OCI-M2 (cell line): ENCODE results near the gene A2ML1.
"Not testable (repeated sequence)": the region's sequence is repeated elsewhere in the genome, so short reads cannot be mapped to it uniquely, and the experiment has no call there.

Experiments used
- DNase-seq: peaks from one replicate; lab custom pipeline; 2025; ENCODE audit not compliant: unreplicated experiment; lab: John Stamatoyannopoulos, UW

A2ML1 gene

DNA sequence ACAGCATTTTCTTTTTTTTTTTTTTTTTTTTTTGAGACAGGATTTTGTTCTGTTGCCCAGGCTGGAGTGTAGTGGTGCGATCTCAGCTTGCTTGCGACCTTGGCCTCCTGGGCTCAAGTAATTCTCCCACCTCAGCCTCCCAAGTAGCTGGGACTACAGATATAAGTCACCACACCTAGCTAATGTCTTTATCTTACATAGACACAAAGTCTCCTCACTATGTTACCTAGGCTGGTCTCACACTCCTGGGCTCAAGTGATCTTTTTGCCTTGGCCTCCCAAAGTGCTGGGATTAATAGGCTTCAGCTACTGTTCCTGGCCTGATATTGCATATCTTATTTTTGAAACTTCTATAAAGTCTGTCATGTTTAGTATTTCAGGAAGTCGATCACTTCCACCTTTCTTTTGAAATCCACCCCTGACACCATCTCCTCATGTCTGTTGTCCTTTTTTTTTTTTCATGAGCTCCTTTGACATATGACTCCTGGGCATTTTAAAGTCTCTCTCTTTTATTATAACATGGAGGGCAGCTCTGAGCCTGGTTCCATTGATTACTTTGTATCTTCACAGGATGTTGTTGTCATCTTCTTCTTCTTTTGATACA lies 5.9 kb upstream of the A2ML1 start:
- DNase-seq: no peak

DNA sequence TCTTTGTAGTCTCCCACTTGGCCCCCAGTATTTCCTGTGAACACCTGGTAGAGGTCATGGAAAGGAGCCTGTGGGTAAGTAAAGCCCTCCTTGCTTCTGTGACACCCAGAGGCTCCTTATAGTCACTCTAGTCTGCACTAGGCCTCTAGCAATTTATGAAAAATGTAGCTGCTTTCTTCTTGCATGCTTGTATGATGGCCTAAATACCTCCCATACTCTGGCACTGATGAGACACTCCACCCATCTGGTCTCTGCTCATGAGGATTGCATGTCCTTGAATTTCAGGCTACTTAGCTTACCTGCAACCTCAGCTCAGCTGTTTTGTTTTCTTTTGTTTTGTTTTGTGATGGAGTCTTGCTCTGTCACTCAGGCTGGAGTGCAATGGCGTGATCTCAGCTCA lies 4.6 kb upstream of the A2ML1 start:
- DNase-seq: no peak

DNA sequence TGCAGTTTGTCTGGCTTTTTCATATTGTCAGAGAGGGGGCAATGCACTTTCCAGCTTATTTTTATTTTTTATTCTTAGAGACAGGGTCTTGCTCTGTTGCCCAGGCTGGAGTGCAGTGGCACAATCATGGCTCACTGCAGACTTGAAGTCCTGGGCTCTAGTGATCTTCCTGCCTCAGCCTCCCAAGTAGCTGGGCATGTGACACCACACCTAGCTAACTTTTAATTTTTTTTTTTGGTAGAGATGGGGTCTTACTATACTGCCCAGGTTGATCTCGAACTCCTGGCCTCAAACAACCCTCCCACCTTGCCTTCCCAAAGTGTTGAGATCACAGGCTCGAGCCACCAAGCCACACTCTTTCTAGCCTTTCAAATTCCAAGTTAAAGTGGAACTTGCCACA lies 3.9 kb upstream of the A2ML1 start:
- DNase-seq: no peak

DNA sequence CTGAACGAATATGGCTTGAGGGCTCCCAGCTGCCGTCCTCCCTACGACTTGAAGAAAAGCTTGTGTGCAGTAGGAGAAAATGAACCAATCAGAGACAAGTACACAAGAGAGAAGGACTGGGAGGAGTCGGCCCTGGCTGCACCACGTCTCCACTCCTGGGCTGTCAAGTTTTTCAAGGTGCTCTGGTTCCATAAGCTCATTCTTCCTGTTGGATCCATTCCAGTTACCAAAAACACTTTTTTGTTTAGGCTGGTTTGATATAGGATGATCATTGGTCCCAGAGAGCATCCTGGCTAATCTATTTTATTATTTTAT lies 2.8 kb upstream of the A2ML1 start:
- no peak for DNase-seq

DNA sequence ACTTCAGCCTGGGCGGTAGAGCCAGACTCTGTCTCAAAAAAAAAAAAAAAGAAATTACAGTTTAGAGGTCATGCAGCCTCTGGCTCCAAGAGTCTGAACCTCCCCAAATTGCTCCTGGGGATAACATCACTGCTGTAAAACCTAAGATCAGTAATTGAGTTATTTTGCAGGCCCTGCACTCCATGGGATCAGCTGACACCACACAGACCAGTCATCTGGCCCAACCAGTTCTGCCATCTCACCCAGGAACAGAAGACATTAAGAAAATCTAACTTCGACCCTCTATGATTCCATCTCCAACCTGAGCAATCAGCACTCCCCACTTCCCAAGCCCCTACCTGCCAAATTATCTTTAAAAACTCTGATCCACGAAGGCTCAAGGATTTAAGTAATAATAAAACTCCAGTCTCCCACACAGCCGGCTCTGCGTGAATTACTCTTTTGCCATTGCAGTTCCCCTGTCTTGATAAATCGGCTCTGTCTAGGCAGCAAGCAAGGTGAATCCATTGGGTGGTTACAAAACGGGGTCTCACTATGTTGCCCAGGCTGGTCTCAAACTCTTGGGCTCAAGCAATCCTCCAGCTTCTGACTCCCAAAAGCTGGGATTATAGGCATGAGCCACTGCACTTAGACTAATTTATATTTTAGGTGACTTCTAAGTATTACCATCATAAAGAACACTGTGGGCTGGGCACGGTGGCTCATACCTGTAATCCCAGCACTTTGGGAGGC lies 1.6 kb upstream of the A2ML1 start:
- DNase-seq: not testable (repeated sequence)

DNA sequence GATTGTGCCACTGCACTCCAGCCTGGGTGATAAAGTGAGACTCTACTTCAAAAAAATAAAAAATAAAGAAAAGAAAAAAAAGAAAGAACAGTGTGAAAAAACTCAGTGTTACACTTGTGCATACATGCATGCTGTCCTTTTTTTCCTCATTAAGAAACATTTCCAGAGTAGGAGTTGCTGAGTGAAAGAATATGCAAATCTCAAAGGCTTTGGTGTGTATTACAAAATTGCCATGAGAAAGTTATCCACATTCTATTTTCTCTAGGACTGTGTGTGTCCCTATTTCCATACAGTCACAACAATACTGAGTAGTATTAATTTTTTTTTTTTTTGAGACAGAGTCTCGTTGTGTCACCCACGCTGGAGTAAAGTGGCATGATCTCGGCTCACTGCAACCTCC lies 830 bp upstream of the A2ML1 start:
- DNase-seq: no peak

DNA sequence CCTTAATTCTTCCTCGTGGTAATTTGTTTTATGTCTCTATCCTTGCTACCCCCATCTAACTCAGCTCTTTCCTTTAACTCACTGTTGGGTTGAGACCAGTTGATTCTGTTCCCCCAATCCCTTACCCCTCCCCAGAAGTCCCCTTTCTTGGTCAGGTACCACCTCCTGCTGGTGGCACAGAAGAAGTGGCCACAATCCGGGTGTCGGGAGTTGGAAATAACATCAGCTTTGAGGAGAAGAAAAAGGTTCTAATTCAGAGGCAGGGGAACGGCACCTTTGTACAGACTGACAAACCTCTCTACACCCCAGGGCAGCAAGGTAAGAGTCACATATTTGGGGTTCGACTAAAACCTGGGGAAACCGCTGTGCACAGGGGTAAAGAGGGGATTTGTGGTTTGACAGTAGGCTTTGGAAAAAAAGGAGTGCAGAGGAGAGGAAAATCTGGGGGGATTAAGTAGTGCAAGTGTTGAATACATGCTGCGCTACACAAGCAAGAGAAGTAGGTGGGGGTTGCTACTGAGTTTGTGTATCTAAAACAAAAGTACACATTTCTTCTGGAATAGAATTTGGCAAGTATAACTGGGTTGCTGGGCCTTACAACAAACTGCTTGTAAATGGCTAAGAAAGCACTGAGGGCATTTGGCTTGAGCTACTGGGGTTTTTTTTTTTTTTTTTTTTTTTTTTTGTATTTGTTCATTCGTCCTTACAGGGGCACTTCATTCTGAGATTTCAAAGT lies 1.3 kb downstream of the A2ML1 start:
- no peak for DNase-seq

DNA sequence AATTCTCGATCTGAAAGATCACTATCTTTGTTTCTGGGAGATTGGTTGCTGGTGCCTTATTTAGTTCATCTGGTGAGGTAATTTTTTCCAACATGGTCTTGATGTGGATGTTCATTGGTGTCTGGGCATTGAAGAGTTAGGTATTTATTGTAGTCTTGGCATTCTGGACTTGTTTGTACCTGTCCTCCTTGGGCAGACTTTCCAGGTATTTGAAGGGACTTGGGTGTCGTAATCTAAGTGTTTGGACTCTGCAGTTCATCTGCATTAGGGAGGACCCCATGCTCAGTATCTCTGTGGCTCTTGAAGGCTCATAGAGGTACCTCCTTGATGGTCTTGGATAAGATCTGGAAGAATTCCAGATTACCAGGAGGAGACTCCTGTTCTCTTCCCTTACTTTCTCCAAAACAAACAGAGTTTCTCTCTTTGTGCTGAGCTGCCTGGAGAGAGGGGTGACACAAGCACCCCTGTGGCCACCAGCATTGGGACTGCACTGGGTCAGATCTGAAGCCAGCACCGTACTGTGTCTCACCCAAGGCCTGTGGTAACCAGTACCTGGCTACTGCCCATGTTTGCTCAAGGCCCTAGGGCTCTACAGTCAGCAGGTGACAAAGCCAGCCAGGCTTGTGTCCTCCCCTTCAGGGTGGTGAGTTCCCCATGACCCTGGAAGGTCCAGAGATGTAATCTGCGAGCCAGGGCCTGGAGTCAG lies 5.3 kb downstream of the A2ML1 start:
- DNase-seq: no peak

DNA sequence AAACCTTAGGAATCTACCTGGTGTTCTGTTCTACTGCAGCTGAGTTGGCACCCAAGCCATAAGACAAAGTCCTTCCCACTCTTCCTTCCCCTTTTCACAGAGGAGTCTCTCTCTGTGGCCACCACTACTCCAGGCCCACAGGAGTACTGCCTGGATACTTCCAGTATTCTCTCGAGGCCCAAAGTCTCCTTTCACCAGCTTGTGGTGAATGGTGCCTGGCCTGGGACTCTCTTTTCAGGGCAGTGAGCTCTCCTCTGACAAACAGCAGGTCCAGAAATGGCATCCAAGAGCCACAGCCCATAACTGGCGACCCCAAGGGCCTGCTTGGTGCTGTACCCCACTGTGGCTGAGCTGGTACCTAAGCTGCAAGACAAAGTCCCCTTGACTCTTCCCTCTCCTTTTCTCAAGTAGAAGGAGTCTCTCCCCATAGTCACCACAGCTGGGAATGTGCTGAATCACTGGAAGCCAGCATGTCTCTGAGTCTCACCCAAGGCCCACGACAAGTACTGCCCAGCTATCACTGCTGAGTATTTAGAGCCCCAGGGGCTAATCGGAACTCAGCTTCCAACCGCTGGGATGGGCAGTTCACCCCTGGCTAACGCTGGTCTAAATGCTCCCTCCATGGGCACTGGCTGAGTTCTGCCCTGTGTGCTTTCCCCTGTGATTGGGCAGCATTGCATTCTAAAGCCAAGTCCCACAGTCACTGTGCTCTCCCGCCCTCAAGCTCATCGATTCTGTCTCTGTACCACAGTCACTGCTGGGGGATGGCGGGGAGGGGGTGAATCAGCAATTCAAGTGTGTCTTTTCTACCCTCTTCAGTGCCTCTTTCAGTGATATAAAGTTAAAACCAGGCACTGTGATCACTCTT lies 6.1 kb downstream of the A2ML1 start:
- DNase-seq: no peak

DNA sequence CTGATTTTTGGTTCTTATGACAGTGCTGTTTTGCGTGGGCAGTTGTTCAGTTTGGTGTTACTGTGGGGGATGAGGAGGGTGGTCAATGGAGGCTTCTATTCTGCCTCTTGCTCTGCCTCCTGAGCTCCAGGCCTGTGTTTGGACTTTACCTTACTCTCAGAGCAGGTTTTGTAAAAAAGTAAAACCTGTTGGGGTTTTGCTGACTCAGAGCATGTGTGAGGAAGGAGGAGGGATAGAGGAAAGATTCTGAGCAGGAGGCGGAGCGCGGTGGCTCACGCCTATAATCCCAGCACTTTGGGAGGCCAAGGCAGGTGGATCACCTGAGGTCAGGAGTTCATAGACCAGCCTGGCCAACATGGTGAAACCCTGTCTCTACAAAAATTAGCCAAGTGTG lies 6.7 kb downstream of the A2ML1 start:
- DNase-seq: no peak

DNA sequence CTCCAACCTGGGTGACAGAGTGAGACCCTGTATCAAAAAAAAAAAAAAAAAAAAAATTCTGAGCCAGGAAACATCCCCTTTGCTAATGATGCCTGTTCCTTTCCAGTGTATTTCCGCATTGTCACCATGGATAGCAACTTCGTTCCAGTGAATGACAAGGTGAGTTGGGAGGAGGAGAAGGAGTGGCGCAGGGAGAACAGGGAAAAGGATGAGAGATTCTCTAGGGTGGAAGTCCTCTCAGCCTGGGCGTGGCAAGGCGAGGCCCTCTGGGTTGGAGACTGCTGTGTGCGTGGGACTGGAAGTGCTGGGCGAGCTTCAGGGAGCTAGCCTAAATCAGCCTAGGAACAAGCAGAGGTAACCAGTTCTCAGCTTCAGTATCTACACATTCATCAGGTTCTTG lies 7.2 kb downstream of the A2ML1 start:
- DNase-seq: no peak

DNA sequence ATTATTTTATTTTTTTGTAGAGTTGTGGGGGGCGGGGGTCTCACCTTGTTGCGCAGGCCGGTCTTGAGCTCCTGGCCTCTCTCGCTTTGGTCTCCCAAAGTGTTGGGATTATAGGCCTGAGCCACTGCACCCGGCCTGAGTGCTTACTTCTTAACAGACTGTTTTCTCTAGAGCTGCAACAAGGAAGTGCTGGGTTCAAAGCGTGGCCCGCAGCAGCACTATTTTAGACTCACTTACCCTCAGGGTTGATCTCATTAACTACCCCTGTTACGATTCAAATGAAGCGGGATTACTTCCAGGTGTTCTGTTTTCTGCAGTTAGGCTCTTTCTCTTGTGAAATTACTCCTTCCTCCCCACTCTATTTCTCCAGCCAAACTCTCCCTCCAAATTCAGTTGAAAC lies 8.7 kb downstream of the A2ML1 start:
- DNase-seq: no peak

DNA sequence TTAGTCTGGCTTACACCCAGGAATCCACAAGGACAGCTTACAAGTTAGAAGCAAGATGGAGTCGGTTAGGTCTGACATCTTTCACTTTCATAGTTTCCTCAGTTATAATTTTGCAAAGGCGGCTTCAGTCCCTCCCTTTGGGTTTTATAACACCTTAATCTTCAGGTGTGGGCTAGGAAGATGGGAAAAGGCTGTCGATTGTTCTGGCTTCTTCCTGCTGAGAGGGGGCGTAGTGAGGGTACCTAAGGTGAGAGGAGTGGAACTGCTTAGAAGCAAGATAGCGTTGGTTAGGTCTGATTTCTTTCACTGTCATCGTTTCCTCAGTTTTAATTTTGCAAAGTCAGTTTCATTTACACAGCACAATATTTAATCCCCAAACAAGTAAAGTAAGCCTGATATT lies 10.1 kb downstream of the A2ML1 start:
- DNase-seq: no peak

DNA sequence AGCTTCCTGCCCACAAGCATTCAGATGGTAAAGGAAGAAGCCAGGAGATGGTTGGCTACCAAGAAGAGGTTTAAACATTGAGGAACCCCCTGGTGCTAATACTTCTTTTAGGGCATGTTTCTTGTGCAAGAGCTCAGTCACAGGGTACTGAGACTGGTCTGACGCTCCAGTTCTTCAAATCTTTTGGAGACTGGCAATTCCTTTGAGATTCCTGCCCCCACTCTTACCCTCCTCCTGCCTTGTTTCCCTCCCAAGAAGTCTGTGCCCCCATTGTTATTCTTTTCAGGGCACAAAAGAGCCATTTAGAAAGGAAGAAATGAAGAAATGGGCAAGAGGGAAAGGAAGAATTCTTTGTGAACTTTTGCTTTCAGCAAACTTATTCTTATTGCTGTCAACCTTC lies 11.8 kb downstream of the A2ML1 start:
- DNase-seq: no peak

DNA sequence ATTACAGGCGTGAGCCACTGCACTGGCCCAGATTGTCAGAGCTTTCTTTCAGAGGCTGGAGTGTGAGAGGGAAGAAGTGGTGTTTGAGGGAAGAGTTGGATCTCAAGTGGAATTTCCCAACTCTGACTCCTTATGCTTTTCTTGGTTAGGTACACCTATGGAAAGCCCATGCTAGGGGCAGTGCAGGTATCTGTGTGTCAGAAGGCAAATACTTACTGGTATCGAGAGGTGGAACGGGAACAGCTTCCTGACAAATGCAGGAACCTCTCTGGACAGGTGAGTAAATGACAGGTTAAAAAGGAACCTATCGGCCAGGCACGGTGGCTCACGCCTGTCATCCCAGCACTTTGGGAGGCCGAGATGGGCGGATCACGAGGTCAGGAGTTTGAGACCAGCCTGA lies 14.9 kb downstream of the A2ML1 start:
- no peak for DNase-seq

DNA sequence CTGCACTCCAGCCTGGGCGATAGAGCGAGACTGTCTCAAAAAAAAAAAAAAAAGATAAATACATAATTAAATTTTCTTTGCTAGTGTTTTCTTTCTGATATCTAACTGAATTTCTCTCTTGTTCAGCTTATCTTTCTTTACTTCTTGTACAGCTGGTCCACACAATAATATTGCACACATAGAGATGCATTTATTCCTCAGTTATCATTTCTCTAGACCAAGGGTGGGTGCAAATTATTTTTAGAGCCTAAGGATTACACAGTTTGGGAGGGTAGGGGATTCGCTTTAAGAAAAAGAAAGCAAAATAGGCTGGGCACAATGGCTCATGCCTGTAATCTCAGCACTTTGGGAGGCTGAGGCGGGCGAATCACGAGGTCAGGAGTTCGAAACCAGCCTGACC lies 17.9 kb downstream of the A2ML1 start:
- DNase-seq: no peak

DNA sequence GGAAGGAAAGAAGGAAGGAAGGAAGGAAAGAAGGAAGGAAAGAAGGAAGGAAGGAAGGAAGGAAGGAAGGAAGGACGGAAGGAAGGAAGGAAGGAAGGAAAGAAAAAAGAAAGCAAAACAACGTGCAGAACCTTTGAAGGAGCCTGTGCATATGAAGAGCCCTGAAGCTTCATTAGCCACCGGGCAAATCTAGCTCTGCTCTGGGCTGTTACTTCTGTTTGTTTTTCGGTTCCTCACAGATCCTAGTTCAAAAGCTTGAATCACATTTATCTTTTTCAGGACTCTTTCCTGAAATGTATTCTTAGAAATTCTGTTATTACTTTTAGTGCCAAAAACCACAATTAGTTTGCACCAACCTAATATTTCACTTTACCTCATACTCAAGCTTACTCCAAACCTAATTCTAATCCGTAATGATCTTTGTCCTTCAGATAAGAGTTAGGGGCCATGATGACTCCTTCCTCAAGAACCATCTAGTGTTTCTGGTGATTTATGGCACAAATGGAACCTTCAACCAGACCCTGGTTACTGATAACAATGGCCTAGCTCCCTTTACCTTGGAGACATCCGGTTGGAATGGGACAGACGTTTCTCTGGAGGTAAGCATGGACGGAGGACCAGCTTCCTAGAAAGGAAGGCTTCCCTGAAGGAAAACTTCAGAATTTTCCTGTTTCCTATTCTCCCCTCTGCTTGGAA lies 18.7 kb downstream of the A2ML1 start:
- no peak for DNase-seq

DNA sequence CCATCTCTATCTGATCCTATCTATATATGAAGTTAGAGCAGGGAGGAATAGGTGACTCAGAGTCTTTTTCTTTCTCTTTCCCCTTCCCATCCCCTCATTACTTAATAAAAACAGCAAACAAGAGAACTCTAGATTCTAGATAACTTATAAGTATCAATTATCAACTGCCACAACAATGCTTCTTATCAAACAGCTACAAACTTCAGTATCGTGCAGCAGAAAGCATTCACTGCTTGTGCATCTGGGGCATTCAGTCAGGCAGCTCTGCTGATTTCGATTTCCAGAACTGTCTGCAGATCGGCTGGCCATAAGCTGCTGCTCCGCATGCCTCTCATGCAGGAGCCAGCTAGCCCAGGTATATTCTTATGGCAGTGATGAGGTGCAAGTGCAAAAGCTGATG lies 19.4 kb downstream of the A2ML1 start:
- no peak for DNase-seq

DNA sequence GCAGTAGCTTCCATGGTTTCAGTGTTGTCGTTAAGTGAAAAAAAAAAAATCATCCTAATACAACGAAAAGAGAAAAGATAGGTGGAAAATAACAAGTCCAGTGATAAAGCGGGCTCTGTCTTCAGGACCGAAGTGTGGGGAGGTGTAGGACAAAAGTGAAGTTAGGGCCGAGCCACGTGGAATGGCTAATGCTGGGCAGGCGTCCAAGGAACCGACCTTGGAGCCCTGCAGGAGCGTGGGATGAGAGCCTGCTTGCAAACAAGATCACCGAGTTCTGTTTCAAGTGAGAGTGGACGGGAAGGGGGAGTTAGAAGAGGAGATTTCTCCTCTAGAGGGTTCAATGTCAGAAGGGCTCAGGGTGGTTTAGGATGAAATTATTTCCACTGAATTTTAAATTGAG lies 22.2 kb downstream of the A2ML1 start:
- DNase-seq: no peak

DNA sequence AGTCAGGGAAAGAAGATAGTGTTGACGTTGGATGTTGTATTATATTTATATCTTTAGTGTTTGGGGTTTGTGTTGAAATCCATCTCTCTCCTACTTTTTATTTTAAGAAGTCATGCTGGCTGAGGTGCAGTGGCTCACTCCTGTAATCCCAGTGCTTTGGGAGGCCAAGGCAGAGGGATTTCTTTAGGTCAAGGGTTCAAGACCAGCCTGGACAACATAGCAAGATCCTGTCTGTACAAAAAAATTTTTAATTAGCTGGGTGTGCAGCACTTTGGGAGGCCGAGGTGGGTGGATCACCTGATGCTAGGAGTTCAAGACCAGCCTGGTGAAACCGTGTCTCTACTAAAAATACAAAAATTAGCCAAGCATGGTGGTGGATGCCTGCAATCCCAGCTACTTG lies 23.9 kb downstream of the A2ML1 start:
- DNase-seq: no peak

DNA sequence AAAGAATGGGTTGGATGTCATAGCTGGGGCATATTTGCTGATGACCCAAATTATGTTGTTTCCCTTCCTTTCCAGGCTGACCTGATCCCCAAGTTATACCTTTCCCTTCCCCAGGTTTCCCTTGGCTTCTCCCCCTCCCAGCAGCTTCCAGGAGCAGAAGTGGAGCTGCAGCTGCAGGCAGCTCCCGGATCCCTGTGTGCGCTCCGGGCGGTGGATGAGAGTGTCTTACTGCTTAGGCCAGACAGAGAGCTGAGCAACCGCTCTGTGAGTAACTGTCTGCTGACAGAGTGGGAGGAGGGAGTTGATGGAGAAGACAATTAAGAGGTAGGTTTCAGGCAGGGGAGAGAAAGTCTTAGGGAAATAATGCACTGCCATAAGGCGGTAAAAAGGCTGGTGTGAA lies 25.0 kb downstream of the A2ML1 start:
- DNase-seq: no peak
